MM.1S (cell line): Measurements from ENCODE around the gene ZMYM5.

Source experiments
- CTCF ChIP-seq: fragments of 300-600 bp; sonication (generic); IDR thresholded peaks from 2 replicates; pipeline ENCODE4 v1.5.1; 2016; ENCODE audit warnings: antibody characterized with exemption, low read length, mixed read lengths
- EZH2 ChIP-seq: fragments of 300-600 bp; sonication (generic); optimal IDR thresholded peaks from 2 replicates; pipeline ENCODE3; 2017; ENCODE audit warnings: low read depth, mild to moderate bottlenecking, antibody characterized with exemption, low read length, mixed read lengths
- EZH2phosphoT487 ChIP-seq: fragments of 300-600 bp; sonication (generic); IDR thresholded peaks from 2 replicates; pipeline ENCODE4 v1.6.1; 2018; ENCODE audit warnings: antibody characterized with exemption, low read length

DNA sequence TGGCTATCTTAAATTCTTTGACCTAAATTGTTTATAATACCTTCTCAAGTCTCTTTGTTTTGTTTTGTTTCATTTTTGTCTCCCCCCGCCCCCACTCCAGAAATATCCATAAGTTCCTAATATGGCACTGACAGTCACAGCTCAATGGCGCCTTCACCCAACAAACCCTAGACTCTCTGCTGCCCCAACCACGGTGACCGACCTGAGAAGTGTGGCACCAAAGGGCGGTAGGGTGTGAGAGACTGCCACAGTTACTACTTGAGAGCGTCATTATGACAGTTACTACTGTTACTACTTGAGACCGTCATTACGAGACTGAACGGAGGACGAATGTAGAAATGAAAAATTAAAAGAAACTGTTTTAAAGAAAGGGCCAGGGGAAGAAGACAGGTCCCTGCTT lies 46.3 kb downstream of the ZMYM5 start:
- no peak for TF ChIP-seq EZH2
- no peak for TF ChIP-seq CTCF
- TF ChIP-seq EZH2phosphoT487: no peak
